Measurements from ENCODE around the gene ZFPL1.

DNA sequence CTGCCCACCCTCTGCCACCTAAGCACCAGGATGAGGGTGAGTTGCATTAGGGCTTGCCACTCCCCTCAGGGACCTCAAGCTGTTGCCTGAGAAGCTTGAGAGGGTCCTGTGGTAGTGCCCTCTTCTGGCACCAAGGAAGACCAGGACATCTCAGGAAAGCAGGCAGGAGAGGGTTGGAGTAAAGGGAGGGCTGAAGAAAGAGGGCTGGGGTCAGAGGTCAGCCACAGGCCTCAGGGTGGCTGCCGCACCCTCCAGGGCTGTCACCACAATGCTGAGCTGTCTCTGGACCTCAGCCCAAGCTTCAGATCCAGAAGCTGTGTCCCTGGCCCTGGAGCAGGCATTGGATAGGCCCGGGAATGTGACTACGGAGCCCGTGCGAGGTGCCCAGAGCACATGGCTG, 39.0 kb upstream of the ZFPL1 start:
- TF ChIP-seq CREB1 (IDR thresholded peaks at IDR 0.05; ENCODE audit: low read depth), result no peak
- no peak for TF ChIP-seq EP300 (IDR thresholded peaks at IDR 0.05; ENCODE audit: borderline replicate concordance)
- TF ChIP-seq YY1 (IDR thresholded peaks at IDR 0.05; ENCODE audit: low read depth), result no peak
- no peak for TF ChIP-seq ZBTB7A (IDR thresholded peaks at IDR 0.05; ENCODE audit: low read depth)
- no peak for TF ChIP-seq EGR1 (IDR thresholded peaks at IDR 0.05)
- TF ChIP-seq REST (IDR thresholded peaks at IDR 0.05; ENCODE audit: low read depth), result no peak
- no peak for TF ChIP-seq TAF1 (IDR thresholded peaks at IDR 0.05; ENCODE audit: low read depth)
- TF ChIP-seq, protein P1, sequence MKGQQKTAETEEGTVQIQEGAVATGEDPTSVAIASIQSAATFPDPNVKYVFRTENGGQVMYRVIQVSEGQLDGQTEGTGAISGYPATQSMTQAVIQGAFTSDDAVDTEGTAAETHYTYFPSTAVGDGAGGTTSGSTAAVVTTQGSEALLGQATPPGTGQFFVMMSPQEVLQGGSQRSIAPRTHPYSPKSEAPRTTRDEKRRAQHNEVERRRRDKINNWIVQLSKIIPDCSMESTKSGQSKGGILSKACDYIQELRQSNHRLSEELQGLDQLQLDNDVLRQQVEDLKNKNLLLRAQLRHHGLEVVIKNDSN (IDR thresholded peaks at IDR 0.05), result no peak
